Astrocyte (in vitro differentiated cells and primary cell): Measurements from ENCODE around the gene ORAI3. TPM values are rescaled to one million over a fixed set of nuclear protein-coding genes. Genes with fewer than 3 reads are reported as not detected.

ENCODE experiments used
- DNase-seq: peaks from one replicate; pipeline ENCODE4 v3.0.0-alpha.2; 2010; ENCODE audit warnings: low read depth
- FAIRE-seq: peaks from 2 replicates; lab custom pipeline; 2011; peaks lifted over from hg19 to GRCh38; lab: Jason Lieb, UNC
- H2AFZ ChIP-seq: 2 replicates; pipeline ENCODE4 v1.6.0; 2012; ENCODE audit warnings: low read depth, low read length, inconsistent platforms
- H3K27ac ChIP-seq: 2 replicates; pipeline ENCODE4 v1.5.1; 2011; ENCODE audit warnings: low read depth, low read length, inconsistent platforms
- H3K27me3 ChIP-seq: 2 replicates; pipeline ENCODE4 v1.6.0; 2011; ENCODE audit warnings: low read length, inconsistent platforms; ENCODE audit not compliant: insufficient read depth
- H3K36me3 ChIP-seq: 2 replicates; pipeline ENCODE4 v1.5.1; 2011; ENCODE audit warnings: low read length, inconsistent platforms; ENCODE audit not compliant: insufficient read depth
- H3K4me1 ChIP-seq: 2 replicates; pipeline ENCODE4 v1.5.1; 2011; ENCODE audit warnings: low read length, inconsistent platforms; ENCODE audit not compliant: insufficient read depth
- H3K4me2 ChIP-seq: 2 replicates; pipeline ENCODE4 v1.6.0; 2012; ENCODE audit warnings: low read length, inconsistent platforms
- H3K4me3 ChIP-seq: 2 replicates; pipeline ENCODE4 v1.5.1; 2011; ENCODE audit warnings: low read depth, mild to moderate bottlenecking, low read length, inconsistent platforms; ENCODE audit not compliant: insufficient read depth
- H3K79me2 ChIP-seq: 2 replicates; pipeline ENCODE4 v1.6.0; 2012; ENCODE audit warnings: mild to moderate bottlenecking, low read length, inconsistent platforms; ENCODE audit not compliant: insufficient read depth
- H3K9ac ChIP-seq: 2 replicates; pipeline ENCODE4 v1.6.0; 2012; ENCODE audit warnings: mild to moderate bottlenecking, low read length, inconsistent platforms
- H3K9me3 ChIP-seq: 2 replicates; pipeline ENCODE4 v1.5.1; 2012; ENCODE audit warnings: low read depth, mild to moderate bottlenecking, low read length, inconsistent platforms; ENCODE audit not compliant: insufficient read depth
- H4K20me1 ChIP-seq: 2 replicates; pipeline ENCODE4 v1.6.0; 2012; ENCODE audit warnings: low read length, inconsistent platforms; ENCODE audit not compliant: insufficient read depth
- H3K27ac Mint-ChIP-seq: one replicate; pipeline ENCODE4 v1.8.0; 2021; ENCODE audit warnings: mild to moderate bottlenecking, mixed read lengths; ENCODE audit not compliant: unreplicated experiment
- H3K27me3 Mint-ChIP-seq: one replicate; pipeline ENCODE4 v1.8.0; 2021; ENCODE audit warnings: low read depth, mixed read lengths; ENCODE audit not compliant: unreplicated experiment
- H3K36me3 Mint-ChIP-seq: one replicate; pipeline ENCODE4 v1.8.0; 2021; ENCODE audit warnings: low read depth, mixed read lengths; ENCODE audit not compliant: unreplicated experiment
- H3K4me1 Mint-ChIP-seq: one replicate; pipeline ENCODE4 v1.8.0; 2021; ENCODE audit warnings: low read depth, mixed read lengths; ENCODE audit not compliant: unreplicated experiment
- H3K4me3 Mint-ChIP-seq: one replicate; pipeline ENCODE4 v1.8.0; 2021; ENCODE audit warnings: mild to moderate bottlenecking, moderate library complexity, mixed read lengths; ENCODE audit not compliant: unreplicated experiment
- H3K9me3 Mint-ChIP-seq: one replicate; pipeline ENCODE4 v1.8.0; 2021; ENCODE audit warnings: mild to moderate bottlenecking, mixed read lengths; ENCODE audit not compliant: unreplicated experiment
- CTCF ChIP-seq: IDR thresholded peaks from 2 replicates; pipeline ENCODE4 v1.5.1; 2011; ENCODE audit warnings: low read depth, mild to moderate bottlenecking, inconsistent platforms, low read length, moderate library complexity; ENCODE audit not compliant: insufficient read depth
- EZH2 ChIP-seq: IDR thresholded peaks from 2 replicates; pipeline ENCODE4 v1.6.1; 2012; ENCODE audit warnings: mild to moderate bottlenecking, low read length, inconsistent platforms; ENCODE audit not compliant: insufficient read depth
- total RNA-seq: library from RNA; stranded (reverse); gene quantifications from 2 replicates; pipeline ENCODE4 v1.2.1, GENCODE V29; 2021

The ORAI3 gene
- total RNA-seq, 1 donor from 2014 or later, result 21.1 TPM

- Histone ChIP-seq H2AFZ (no peak overlapping the region), H3K27ac (peak overlapping the region; percentile 99), H3K4me2 (peak overlapping the region; percentile 97), H3K4me1 (peaks cover 12% of the 10 kb centered on the region), H3K36me3 (peaks cover 35% of the 10 kb centered on the region), H3K9ac (peak overlapping the region; percentile 95), H3K4me3 (peak overlapping the region; percentile 78), H3K79me2 (peaks cover 26% of the 10 kb centered on the region), H4K20me1 (peaks cover 25% of the 10 kb centered on the region), H3K27me3 (no peaks in the 10 kb centered on the region), H3K9me3 (no peaks in the 10 kb centered on the region)
- DNase-seq (no peak), FAIRE-seq (no peak)
- no peak for TF ChIP-seq EZH2
- H3K4me3 Mint-ChIP-seq, result peak overlapping the region; percentile 91
- no peaks in the 10 kb centered on the region for H3K27me3 Mint-ChIP-seq
- peaks cover 12% of the 10 kb centered on the region for H3K36me3 Mint-ChIP-seq
- H3K4me1 Mint-ChIP-seq, result peaks cover 6% of the 10 kb centered on the region
- H3K9me3 Mint-ChIP-seq, result no peaks in the 10 kb centered on the region
- H3K27ac Mint-ChIP-seq, result peak overlapping the region; percentile 89
Measured at GRCh38 chr16:30958175-30959079, 9.6 kb downstream of the ORAI3 start.

- Mint-ChIP-seq H3K4me1 (peaks cover 4% of the 10 kb centered on the region), H3K9me3 (no peaks in the 10 kb centered on the region), H3K4me3 (no peak overlapping the region), H3K27ac (no peak overlapping the region), H3K27me3 (no peaks in the 10 kb centered on the region), H3K36me3 (peaks cover 19% of the 10 kb centered on the region)
- Histone ChIP-seq H3K4me2 (no peak overlapping the region), H3K27ac (no peak overlapping the region), H3K27me3 (no peaks in the 10 kb centered on the region), H3K79me2 (peaks cover 26% of the 10 kb centered on the region), H3K4me3 (no peak overlapping the region), H3K36me3 (peaks cover 43% of the 10 kb centered on the region), H4K20me1 (peaks cover 33% of the 10 kb centered on the region), H3K9ac (no peak overlapping the region), H2AFZ (no peak overlapping the region), H3K9me3 (no peaks in the 10 kb centered on the region), H3K4me1 (peaks cover 6% of the 10 kb centered on the region)
- no peak for DNase-seq
- FAIRE-seq, result no peak
- no peak for TF ChIP-seq EZH2
- TF ChIP-seq CTCF, result no peak
Measured at GRCh38 chr16:30961384-30961783, 12.5 kb downstream of the ORAI3 start.

GRCh38 chr16:30963925-30964511 lies 15.2 kb downstream of the ORAI3 start:
- Mint-ChIP-seq H3K27me3 (no peaks in the 10 kb centered on the region), H3K36me3 (peaks cover 22% of the 10 kb centered on the region), H3K4me1 (peaks cover 3% of the 10 kb centered on the region), H3K4me3 (no peak overlapping the region), H3K9me3 (no peaks in the 10 kb centered on the region), H3K27ac (no peak overlapping the region)
- H3K9ac ChIP-seq, result no peak overlapping the region
- H4K20me1 ChIP-seq, result peaks cover 28% of the 10 kb centered on the region
- H3K27me3 ChIP-seq, result no peaks in the 10 kb centered on the region
- H3K36me3 ChIP-seq, result peaks cover 45% of the 10 kb centered on the region
- no peak overlapping the region for H3K4me2 ChIP-seq
- peaks cover under 1% of the 10 kb centered on the region for H3K4me1 ChIP-seq
- H2AFZ ChIP-seq, result no peak overlapping the region
- H3K4me3 ChIP-seq, result no peak overlapping the region
- peaks cover 18% of the 10 kb centered on the region for H3K79me2 ChIP-seq
- FAIRE-seq, result no peak
- DNase-seq, result no peak
- no peaks in the 10 kb centered on the region for H3K9me3 ChIP-seq
- TF ChIP-seq EZH2 (no peak), CTCF (no peak)
- H3K27ac ChIP-seq, result no peak overlapping the region
